ENCODE data around the gene LAMC1. TPM values are rescaled to one million over a fixed set of nuclear protein-coding genes. Genes with fewer than 3 reads are reported as not detected.

Gene LAMC1
- total and polyA plus RNA-seq, 10 of the 15 experiments (the other 5 are each of a cell fraction or from before 2014, with no cell fraction given), result 4.6 to 51.4 (median 25.6) TPM

- ChIA-PET RAD21 (ENCODE audit: unreplicated experiment) (no interaction called here), POLR2A (no interaction called here), SMC1A (ENCODE audit: uncharacterized antibody, unreplicated experiment) (no interaction called here), CTCF (no interaction called here)
- FAIRE-seq (no peak), ATAC-seq (peak; percentile 28; the same call in 2 of the 3 replicates), DNase-seq (ENCODE audit: low read depth, low spot score) (no peak)
- Histone ChIP-seq H3K4me3 (no peak overlapping the region), H4K20me1 (ENCODE audit: control insufficient read depth, insufficient read depth) (no peaks in the 10 kb centered on the region), H3K27me3 (replicated peaks in 1 of 2; ENCODE audit: control insufficient read depth in 2 of 2, insufficient read depth in 2 of 2, low read length in 1 of 2) (no peaks in the 10 kb centered on the region), H3K9me3 (replicated peaks; ENCODE audit: control insufficient read depth, insufficient read depth, low read length) (no peaks in the 10 kb centered on the region), H3K36me3 (ENCODE audit: control insufficient read depth in 2 of 2, insufficient read depth in 2 of 2, low read length in 1 of 2) (peaks cover under 1 to 4% of the 10 kb centered on the region in 2 experiments; a peak in 2 of 4 replicates), H3K4me2 (ENCODE audit: control insufficient read depth, insufficient read depth) (no peak overlapping the region), H3K79me2 (ENCODE audit: control insufficient read depth, insufficient read depth, low read length) (no peaks in the 10 kb centered on the region), H3K9ac (ENCODE audit: control insufficient read depth, insufficient read depth, low read length) (no peak overlapping the region), H2AFZ (ENCODE audit: control insufficient read depth, low read depth, low read length) (no peak overlapping the region), H3K4me1 (ENCODE audit: control insufficient read depth, insufficient read depth, low read length) (no peaks in the 10 kb centered on the region), H3K27ac (ENCODE audit: control insufficient read depth, insufficient read depth) (no peak overlapping the region)
- in situ Hi-C loops (cut with MboI), result no loop called here
- WGBS (ENCODE audit: insufficient coverage, insufficient replicate concordance, low lambda C conversion rate, missing lambda C conversion rate), result 67% methylated on average over 2 of the region's 2 CpGs
- intact Hi-C loops (cut with micrococcal nuclease; ENCODE audit: unreplicated experiment), result no loop called here
- no TSS peak for BruUV-seq (replicated peaks)
- TF ChIP-seq PRDM15 (CRISPR knock-in tag; IDR thresholded peaks at IDR 0.05), result no peak
- TF ChIP-seq CUX1 (IDR thresholded peaks at IDR 0.05; ENCODE audit: insufficient replicate concordance, low read depth, low read length), result no peak
- no peak for TF ChIP-seq LARP7 (IDR thresholded peaks at IDR 0.05)
- no peak for TF ChIP-seq BCL3 (IDR thresholded peaks at IDR 0.05; ENCODE audit: borderline replicate concordance, insufficient read depth, low read depth, low read length, poor library complexity, severe bottlenecking)
- TF ChIP-seq SKIL (IDR thresholded peaks at IDR 0.05; ENCODE audit: low read depth, poor library complexity, severe bottlenecking), result no peak
- TF ChIP-seq BRCA1 (IDR thresholded peaks at IDR 0.05; ENCODE audit: low read depth, low read length), result no peak
- TF ChIP-seq TCF7 (IDR thresholded peaks at IDR 0.05; ENCODE audit: borderline replicate concordance), result no peak
- TF ChIP-seq SP1 (IDR thresholded peaks at IDR 0.05; ENCODE audit: low read depth, low read length), result no peak
- no peak for TF ChIP-seq ELK1 (IDR thresholded peaks at IDR 0.05; ENCODE audit: low read depth, low read length)
- TF ChIP-seq NFXL1 (IDR thresholded peaks at IDR 0.05; ENCODE audit: borderline replicate concordance), result no peak
Observed at GRCh38 chr1:183147735-183148134, 124.5 kb downstream of the LAMC1 start.
